Peyer's patch (tissue), 4 donors: Measurements from ENCODE around the gene ARID5A. TPM values are rescaled to one million over a fixed set of nuclear protein-coding genes. Genes with fewer than 3 reads are reported as not detected.

Source experiments
- DNase-seq, 3 donors: peaks; one replicate each; pipeline ENCODE4 v3.0.0-alpha.2; 2017 to 2019
- H3K27ac ChIP-seq, 4 donors: fragments of 200-600 bp; sonication (generic); one replicate each; pipeline ENCODE4 v1.5.1; 2016 to 2019
- H3K27me3 ChIP-seq, 2 donors: fragments of 200-600 bp; sonication (generic); one replicate each; pipeline ENCODE4 v1.5.1; 2019
- H3K36me3 ChIP-seq, 3 donors: fragments of 200-600 bp; sonication (generic); one replicate each; pipeline ENCODE4 v1.5.1; 2016 to 2019
- H3K4me1 ChIP-seq, 4 donors: fragments of 200-600 bp; sonication (generic); one replicate each; pipeline ENCODE4 v1.5.1; 2016 to 2019
- H3K4me3 ChIP-seq, 4 donors: fragments of 200-600 bp; sonication (generic); 1 replicate in 3 of 4; 2 replicates in 1 of 4; pipeline ENCODE4 v1.5.1; 2016 to 2019; ENCODE audit warnings: mild to moderate bottlenecking in 1 of 4
- H3K9me3 ChIP-seq, 4 donors: fragments of 200-600 bp; sonication (generic); one replicate each; pipeline ENCODE4 v1.5.1; 2016 to 2019; ENCODE audit warnings: mild to moderate bottlenecking in 1 of 4
- POLR2A ChIP-seq, 2 donors: fragments of 450-650 bp; IDR thresholded peaks; one replicate each; pipeline ENCODE4 v1.5.1; 2017; ENCODE audit warnings: antibody characterized with exemption in 2 of 2, mild to moderate bottlenecking in 2 of 2, moderate library complexity in 2 of 2
- total RNA-seq, 4 donors: library from RNA; depleted of rRNA; stranded (reverse); fragments of >200 nt; gene quantifications; one replicate each; pipeline ENCODE4 v1.1.0, GENCODE V29; 2016
- TF ChIP-seq, protein P1 (sequence below), 6 experiments: fragments of 450-650 bp in 4 of 6; fragments of 200-600 bp in 2 of 6; sonication (generic) in 1 of 6; IDR thresholded peaks; one replicate each; pipeline ENCODE4 v1.5.1; 2017 to 2019; ENCODE audit warnings: antibody characterized with exemption in 6 of 6, mild to moderate bottlenecking in 3 of 6, moderate library complexity in 1 of 6

Gene ARID5A
- total RNA-seq, 4 donors from 2014 or later, result 3.9 to 44.6 (median 16.9) TPM

DNA sequence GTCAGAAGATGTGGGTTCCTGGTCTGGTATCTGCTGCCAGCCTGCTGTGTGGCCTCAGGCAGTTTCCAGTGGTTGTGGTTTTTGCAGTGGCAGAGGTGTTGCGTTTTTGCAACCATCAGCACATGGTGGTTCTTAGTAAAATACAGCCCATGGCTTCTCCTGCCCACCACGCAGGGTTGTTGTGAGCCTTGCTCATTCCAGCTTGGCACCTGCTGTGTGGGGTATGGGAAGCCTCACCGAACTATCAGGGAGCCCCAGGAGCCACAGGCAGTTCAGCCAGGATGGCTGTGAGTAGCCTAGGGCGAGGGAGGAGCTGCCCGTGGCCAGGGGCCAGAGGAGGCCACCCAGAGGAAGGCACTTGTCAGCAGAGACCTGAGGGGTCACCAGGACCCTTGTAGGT, 9.8 kb downstream of the ARID5A start:
- DNase-seq, result peak in 1 of 3 donors; percentile 36
- Histone ChIP-seq H3K4me3 (no peak overlapping the region), H3K9me3 (no peaks in the 10 kb centered on the region), H3K27me3 (no peaks in the 10 kb centered on the region), H3K4me1 (no peaks in the 10 kb centered on the region), H3K27ac (no peak overlapping the region), H3K36me3 (peaks cover 0 to 32% (median 0%) of the 10 kb centered on the region in 3 donors)
- no peak for TF ChIP-seq POLR2A (IDR thresholded peaks at IDR 0.05)
- TF ChIP-seq, protein P1, sequence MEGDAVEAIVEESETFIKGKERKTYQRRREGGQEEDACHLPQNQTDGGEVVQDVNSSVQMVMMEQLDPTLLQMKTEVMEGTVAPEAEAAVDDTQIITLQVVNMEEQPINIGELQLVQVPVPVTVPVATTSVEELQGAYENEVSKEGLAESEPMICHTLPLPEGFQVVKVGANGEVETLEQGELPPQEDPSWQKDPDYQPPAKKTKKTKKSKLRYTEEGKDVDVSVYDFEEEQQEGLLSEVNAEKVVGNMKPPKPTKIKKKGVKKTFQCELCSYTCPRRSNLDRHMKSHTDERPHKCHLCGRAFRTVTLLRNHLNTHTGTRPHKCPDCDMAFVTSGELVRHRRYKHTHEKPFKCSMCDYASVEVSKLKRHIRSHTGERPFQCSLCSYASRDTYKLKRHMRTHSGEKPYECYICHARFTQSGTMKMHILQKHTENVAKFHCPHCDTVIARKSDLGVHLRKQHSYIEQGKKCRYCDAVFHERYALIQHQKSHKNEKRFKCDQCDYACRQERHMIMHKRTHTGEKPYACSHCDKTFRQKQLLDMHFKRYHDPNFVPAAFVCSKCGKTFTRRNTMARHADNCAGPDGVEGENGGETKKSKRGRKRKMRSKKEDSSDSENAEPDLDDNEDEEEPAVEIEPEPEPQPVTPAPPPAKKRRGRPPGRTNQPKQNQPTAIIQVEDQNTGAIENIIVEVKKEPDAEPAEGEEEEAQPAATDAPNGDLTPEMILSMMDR (IDR thresholded peaks at IDR 0.05), result no peak

DNA sequence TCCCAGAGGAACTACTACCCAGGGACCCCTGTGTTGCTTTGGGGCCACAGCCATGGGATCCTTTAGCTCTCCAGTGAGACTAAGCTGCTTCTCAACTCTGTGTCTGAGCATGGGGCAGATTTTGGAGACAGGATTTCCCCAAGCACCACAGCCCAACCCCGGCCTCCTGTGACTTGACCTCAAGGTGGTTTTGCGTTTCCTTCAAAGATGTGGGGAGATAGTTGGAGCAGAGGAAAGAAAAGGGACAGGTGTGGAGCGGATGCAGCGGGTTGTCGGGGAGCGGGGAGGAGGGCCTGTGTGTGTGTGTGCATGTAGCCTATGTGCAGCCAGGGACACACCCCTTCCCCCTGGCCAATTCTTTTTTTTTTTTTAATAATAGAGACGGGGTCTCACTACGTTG, 10.2 kb downstream of the ARID5A start:
- Histone ChIP-seq H3K9me3 (no peaks in the 10 kb centered on the region), H3K27ac (no peak overlapping the region), H3K4me1 (no peaks in the 10 kb centered on the region), H3K4me3 (no peak overlapping the region), H3K36me3 (peaks cover 0 to 37% (median 0%) of the 10 kb centered on the region in 3 donors), H3K27me3 (no peaks in the 10 kb centered on the region)
- peak in 1 of 3 donors; percentile 36 for DNase-seq
- TF ChIP-seq, protein P1 (IDR thresholded peaks at IDR 0.05), result no peak
- no peak for TF ChIP-seq POLR2A (IDR thresholded peaks at IDR 0.05)

DNA sequence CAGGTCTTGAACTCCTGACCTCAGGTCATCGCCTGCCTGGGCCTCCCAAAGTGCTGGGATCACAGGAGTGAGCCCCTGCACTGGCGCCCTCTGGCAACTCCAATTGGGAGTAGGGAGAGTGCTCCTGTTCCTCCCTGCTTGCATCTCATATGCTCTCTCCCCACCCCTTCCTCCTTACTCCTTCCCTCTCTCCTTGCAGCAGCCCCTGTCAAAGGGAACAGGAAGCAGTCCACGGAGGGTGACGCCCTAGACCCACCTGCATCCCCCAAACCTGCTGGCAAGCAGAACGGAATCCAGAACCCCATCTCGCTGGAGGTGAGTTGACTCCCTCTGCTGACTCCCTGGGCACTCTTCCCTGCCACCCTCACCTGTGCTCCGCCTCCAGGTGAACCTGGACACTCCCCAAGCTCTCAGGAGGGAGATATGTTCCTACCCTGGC, 10.7 kb downstream of the ARID5A start:
- no peak overlapping the region for H3K27ac ChIP-seq
- no peaks in the 10 kb centered on the region for H3K27me3 ChIP-seq
- H3K36me3 ChIP-seq, result peaks cover 0 to 41% (median 0%) of the 10 kb centered on the region in 3 donors
- no peaks in the 10 kb centered on the region for H3K4me1 ChIP-seq
- H3K9me3 ChIP-seq, result no peaks in the 10 kb centered on the region
- peak in 1 of 3 donors; percentile 37 for DNase-seq
- no peak for TF ChIP-seq POLR2A (IDR thresholded peaks at IDR 0.05)
- TF ChIP-seq, protein P1 (IDR thresholded peaks at IDR 0.05), result no peak
- H3K4me3 ChIP-seq, result no peak overlapping the region

DNA sequence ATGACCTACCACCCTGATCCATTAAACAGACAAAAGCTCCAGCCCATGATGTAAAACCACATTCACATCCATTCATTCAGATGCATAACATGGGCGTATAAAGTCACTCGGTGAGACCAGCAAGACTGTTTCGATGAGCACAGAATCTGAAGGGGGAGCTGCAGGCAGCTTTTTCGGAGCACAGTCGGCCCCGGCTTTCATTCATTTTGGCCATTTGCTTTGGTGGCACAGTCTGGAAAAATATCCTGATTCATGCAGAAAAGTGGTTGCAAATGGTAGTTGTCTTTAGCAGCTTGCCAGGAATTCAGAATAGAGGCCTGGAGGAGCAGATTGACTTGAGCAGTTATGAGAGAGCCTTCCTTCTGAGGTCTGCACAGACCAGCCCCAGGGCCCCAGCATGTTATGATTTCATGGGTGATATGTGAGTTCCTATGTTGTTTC, 11.2 kb downstream of the ARID5A start:
- Histone ChIP-seq H3K9me3 (no peaks in the 10 kb centered on the region), H3K4me3 (no peak overlapping the region), H3K27ac (no peak overlapping the region), H3K27me3 (no peaks in the 10 kb centered on the region), H3K36me3 (peaks cover 0 to 41% (median 0%) of the 10 kb centered on the region in 3 donors), H3K4me1 (no peaks in the 10 kb centered on the region)
- peak in 1 of 3 donors; percentile 17 for DNase-seq
- TF ChIP-seq POLR2A (IDR thresholded peaks at IDR 0.05), result no peak
- TF ChIP-seq, protein P1 (IDR thresholded peaks at IDR 0.05), result no peak

DNA sequence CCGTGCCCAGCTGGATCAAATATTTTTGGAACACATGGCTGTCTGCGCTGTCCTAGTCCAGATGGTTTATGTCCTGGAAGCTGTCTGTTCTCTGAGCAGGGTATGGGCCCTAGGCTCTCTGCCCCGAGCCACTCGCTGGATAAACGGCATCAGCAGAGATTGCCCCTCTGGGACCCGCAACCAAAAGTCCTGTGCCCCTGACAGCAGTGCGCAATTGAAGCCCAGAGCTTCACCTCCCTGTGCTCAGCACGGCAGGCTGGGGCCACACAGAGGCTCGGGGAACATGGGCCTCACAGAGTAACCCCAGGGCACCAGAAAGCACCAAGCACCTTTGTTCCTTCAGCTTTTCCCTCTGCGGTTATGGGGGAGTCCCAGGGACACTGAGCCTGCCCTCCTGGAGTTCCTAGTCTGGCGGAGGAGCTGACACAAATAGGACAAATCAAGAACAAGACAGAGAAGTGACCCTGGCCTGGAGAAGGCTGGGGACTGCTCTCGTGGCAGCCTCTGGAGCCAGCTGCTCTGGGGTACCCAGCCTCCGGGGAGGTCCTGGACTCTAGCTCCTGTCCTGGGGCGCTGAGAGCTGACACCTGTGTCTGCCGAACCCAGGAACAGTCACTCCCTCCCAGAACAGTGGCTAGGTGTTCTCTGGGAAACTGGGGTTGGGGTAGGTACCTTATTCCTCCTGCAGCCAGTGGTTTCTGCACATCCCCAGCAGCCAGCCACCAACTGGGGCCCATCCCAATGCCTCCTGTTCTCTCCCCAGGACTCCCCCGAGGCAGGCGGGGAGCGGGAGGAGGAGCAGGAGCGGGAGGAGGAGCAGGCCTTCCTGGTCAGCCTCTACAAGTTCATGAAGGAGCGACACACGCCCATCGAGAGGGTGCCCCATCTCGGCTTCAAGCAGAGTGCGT, 12.3 kb downstream of the ARID5A start:
- Histone ChIP-seq H3K4me1 (peaks cover 0 to 2% (median 0%) of the 10 kb centered on the region in 4 donors), H3K36me3 (peaks cover 0 to 41% (median 0%) of the 10 kb centered on the region in 3 donors)
- DNase-seq, result peak in 1 of 3 donors; percentile 27

More for the DNA sequence above, 12.3 kb downstream of the ARID5A start:
- H3K27me3 ChIP-seq, result no peaks in the 10 kb centered on the region
- no peak overlapping the region for H3K4me3 ChIP-seq
- no peak overlapping the region for H3K27ac ChIP-seq
- TF ChIP-seq POLR2A (IDR thresholded peaks at IDR 0.05), result no peak
- TF ChIP-seq, protein P1 (IDR thresholded peaks at IDR 0.05), result no peak
- H3K9me3 ChIP-seq, result no peaks in the 10 kb centered on the region
